HEK293 (cell line): ENCODE results near the gene KLK5.

Source experiments
- CTCF ChIA-PET: fragments of 350-600 bp; formaldehyde crosslinking; extraction: SDS; loops from one replicate; lab custom pipeline; 2021; ENCODE audit warnings: antibody characterized with exemption; lab: Yijun Ruan, JAX
- POLR2A ChIA-PET: fragments of 300-600 bp; formaldehyde crosslinking; extraction: SDS; loops from one replicate; lab custom pipeline; 2020; ENCODE audit warnings: antibody characterized with exemption, inconsistent platforms; lab: Yijun Ruan, JAX
- H3K27ac ChIP-seq: fragments of 200-500 bp; sonication (Bioruptor generic); 2 replicates; pipeline ENCODE4 v1.5.1; 2014; ENCODE audit warnings: low read depth, low read length, control low read depth, inconsistent platforms; ENCODE audit errors: extremely low read depth
- H3K36me3 ChIP-seq, 2 experiments: fragments of 200-500 bp in 1 of 2; sonication (Bioruptor generic) in 1 of 2; 1 replicate in 1 of 2; 2 replicates in 1 of 2; pipeline ENCODE4 v1.5.1; 2014 to 2017; ENCODE audit warnings: inconsistent platforms in 2 of 2, low read length in 2 of 2; ENCODE audit not compliant: control insufficient read depth in 2 of 2, insufficient read depth in 1 of 2
- H3K4me1 ChIP-seq: fragments of 200-500 bp; sonication (Bioruptor generic); 2 replicates; pipeline ENCODE4 v1.5.1; 2014; ENCODE audit warnings: mild to moderate bottlenecking, low read length, inconsistent platforms; ENCODE audit not compliant: control insufficient read depth, insufficient read depth
- H3K4me3 ChIP-seq: 2 replicates; pipeline ENCODE4 v1.5.1; 2011; ENCODE audit warnings: low read depth, mild to moderate bottlenecking, control low read depth, low read length, moderate library complexity
- H3K9me3 ChIP-seq: fragments of 200-500 bp; sonication (Bioruptor generic); 2 replicates; pipeline ENCODE4 v1.5.1; 2014; ENCODE audit warnings: low read depth, low read length, inconsistent platforms; ENCODE audit not compliant: control insufficient read depth, insufficient read depth
- EGR2 ChIP-seq: fragments of 450-650 bp; formaldehyde crosslinking; IDR thresholded peaks from 2 replicates; pipeline ENCODE4 v1.5.1; 2016; ENCODE audit warnings: low read depth, missing biosample characterization, missing genetic modification characterization
- SCRT1 ChIP-seq: fragments of 450-650 bp; formaldehyde crosslinking; IDR thresholded peaks from 2 replicates; pipeline ENCODE4 v1.5.1; 2016; ENCODE audit warnings: missing biosample characterization, missing genetic modification characterization, borderline replicate concordance
- ZFHX2 ChIP-seq: fragments of 450-650 bp; formaldehyde crosslinking; conservative IDR thresholded peaks from 2 replicates; pipeline ENCODE4 v1.5.1; 2016; ENCODE audit warnings: missing biosample characterization, missing genetic modification characterization
- ZNF24 ChIP-seq: fragments of 450-650 bp; formaldehyde crosslinking; IDR thresholded peaks from 2 replicates; pipeline ENCODE4 v1.5.1; 2016; ENCODE audit warnings: missing biosample characterization, missing genetic modification characterization
- ZNF658 ChIP-seq: fragments of 450-650 bp; formaldehyde crosslinking; IDR thresholded peaks from 2 replicates; pipeline ENCODE4; 2016; ENCODE audit warnings: missing biosample characterization, missing genetic modification characterization
- ZNF785 ChIP-seq: fragments of 450-650 bp; formaldehyde crosslinking; IDR thresholded peaks from 2 replicates; pipeline ENCODE4 v1.5.1; 2016; ENCODE audit warnings: missing biosample characterization, missing genetic modification characterization
- ZNF830 ChIP-seq: fragments of 450-650 bp; IDR thresholded peaks from 2 replicates; pipeline ENCODE4 v1.5.0; 2018; ENCODE audit warnings: missing biosample characterization, missing genetic modification characterization, low read depth, mild to moderate bottlenecking, moderate library complexity
- TF ChIP-seq, protein P1 (sequence below): fragments of 450-650 bp; formaldehyde crosslinking; IDR thresholded peaks from 2 replicates; pipeline ENCODE4 v1.5.1; 2016; ENCODE audit warnings: missing biosample characterization, missing genetic modification characterization
- TF ChIP-seq, protein P2 (sequence below): fragments of 450-650 bp; formaldehyde crosslinking; IDR thresholded peaks from 2 replicates; pipeline ENCODE4 v1.5.1; 2016; ENCODE audit warnings: missing biosample characterization, missing genetic modification characterization
- TF ChIP-seq, protein P3 (sequence below): fragments of 450-650 bp; formaldehyde crosslinking; IDR thresholded peaks from 2 replicates; pipeline ENCODE4 v1.5.1; 2016; ENCODE audit warnings: missing biosample characterization, missing genetic modification characterization
- TF ChIP-seq, protein P4 (sequence below): fragments of 450-650 bp; formaldehyde crosslinking; conservative IDR thresholded peaks from 2 replicates; pipeline ENCODE4 v1.5.1; 2016; ENCODE audit warnings: low read depth, missing biosample characterization, missing genetic modification characterization

The KLK5 gene

DNA sequence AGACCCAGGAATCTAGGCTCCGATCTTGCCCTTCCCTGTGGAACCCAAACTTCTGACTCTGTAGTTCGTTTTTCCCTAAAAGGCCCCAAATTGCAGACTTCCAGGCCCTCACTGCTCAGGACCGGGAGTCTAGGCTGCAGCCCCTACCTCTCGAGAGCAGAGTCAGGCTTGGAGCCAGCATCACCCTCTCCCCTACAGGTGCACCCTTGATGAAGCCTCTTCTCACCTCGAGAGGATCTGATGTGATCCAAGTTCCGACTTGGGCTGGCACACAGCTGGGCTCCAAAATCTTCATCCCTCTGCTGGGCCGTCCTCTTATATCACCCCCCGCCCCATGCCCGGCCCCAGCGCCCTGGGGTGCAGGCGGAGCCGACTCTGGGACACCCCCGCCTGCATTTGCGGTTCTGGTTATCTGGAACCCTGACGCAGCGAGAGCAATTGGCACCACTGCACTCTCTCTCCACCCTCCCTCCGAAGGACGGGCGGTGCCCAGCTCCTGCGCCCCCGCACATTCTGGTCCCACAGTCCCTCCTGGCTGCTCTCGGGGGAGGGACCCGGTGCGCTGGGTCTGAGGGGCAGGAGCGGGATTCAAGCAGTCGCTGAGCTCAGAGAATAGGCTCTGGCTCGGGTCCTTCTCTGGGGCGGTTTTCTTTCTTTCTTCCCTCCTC lies 30.9 kb upstream of the KLK5 start, which contains the start of gene KLK7:
Gene KLK7, minus strand, starts transcription at position 293 of the 668 bp plus-strand sequence. CDS start 1,518 bp downstream, outside the sequence.
- no peaks in the 10 kb centered on the region; a peak in 1 of 3 replicates for H3K36me3 ChIP-seq
- no peak for TF ChIP-seq ZNF785
- TF ChIP-seq ZNF658 (tag by site-specific recombination), result no peak
- TF ChIP-seq ZNF830, result no peak
- TF ChIP-seq EGR2 (tag by site-specific recombination), result 0 out of 2 replicates have a peak, but pooled peaks have one; percentile 22
- TF ChIP-seq, all 188 proteins: peak for 1
- ChIA-PET POLR2A (no interaction called here), CTCF (interaction anchor here (0.9 to 1.2 kb wide), 2 partner anchors 33 to 110 kb away, joined by 4 to 5 read pairs; no protein-coding TSS in a partner anchor)
- H3K4me3 ChIP-seq, result no peak within 1 kb of the TSS
- no peaks in the 10 kb centered on the region for H3K9me3 ChIP-seq
- H3K4me1 ChIP-seq, result no peaks in the 10 kb centered on the region
- no peak within 1 kb of the TSS for H3K27ac ChIP-seq

DNA sequence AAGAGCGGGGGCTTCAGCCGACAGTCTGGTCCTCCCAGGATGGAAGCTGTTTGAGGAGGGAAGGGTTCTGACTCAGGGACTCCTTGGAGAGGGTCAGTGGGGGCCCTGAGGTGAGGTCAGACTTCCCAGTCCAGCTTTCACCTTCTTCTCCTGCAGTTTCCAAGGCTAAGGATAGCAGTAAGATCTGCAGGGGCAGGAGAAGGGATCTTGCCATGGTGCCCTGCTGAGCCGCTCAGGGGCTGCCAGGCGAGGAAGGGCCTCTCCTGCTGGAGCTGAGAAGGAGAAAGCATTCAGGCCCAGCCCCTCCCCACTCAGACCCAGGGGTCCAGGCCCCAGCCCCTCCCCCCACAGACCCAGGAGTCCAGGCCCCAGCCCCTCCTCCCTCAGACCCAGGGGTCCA lies 29.3 kb upstream of the KLK5 start:
- H3K27ac ChIP-seq, result no peak overlapping the region
- H3K9me3 ChIP-seq, result no peaks in the 10 kb centered on the region
- no peaks in the 10 kb centered on the region for H3K4me1 ChIP-seq
- no peak overlapping the region for H3K4me3 ChIP-seq
- CTCF ChIA-PET, result no interaction called here
- H3K36me3 ChIP-seq, result no peaks in the 10 kb centered on the region; a peak in 1 of 3 replicates
- POLR2A ChIA-PET, result no interaction called here
- TF ChIP-seq, protein P1, sequence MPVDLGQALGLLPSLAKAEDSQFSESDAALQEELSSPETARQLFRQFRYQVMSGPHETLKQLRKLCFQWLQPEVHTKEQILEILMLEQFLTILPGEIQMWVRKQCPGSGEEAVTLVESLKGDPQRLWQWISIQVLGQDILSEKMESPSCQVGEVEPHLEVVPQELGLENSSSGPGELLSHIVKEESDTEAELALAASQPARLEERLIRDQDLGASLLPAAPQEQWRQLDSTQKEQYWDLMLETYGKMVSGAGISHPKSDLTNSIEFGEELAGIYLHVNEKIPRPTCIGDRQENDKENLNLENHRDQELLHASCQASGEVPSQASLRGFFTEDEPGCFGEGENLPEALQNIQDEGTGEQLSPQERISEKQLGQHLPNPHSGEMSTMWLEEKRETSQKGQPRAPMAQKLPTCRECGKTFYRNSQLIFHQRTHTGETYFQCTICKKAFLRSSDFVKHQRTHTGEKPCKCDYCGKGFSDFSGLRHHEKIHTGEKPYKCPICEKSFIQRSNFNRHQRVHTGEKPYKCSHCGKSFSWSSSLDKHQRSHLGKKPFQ (tag by site-specific recombination), result no peak
- TF ChIP-seq ZNF24 (tag by site-specific recombination) (no peak), SCRT1 (tag by site-specific recombination) (no peak)
- TF ChIP-seq, protein P2, sequence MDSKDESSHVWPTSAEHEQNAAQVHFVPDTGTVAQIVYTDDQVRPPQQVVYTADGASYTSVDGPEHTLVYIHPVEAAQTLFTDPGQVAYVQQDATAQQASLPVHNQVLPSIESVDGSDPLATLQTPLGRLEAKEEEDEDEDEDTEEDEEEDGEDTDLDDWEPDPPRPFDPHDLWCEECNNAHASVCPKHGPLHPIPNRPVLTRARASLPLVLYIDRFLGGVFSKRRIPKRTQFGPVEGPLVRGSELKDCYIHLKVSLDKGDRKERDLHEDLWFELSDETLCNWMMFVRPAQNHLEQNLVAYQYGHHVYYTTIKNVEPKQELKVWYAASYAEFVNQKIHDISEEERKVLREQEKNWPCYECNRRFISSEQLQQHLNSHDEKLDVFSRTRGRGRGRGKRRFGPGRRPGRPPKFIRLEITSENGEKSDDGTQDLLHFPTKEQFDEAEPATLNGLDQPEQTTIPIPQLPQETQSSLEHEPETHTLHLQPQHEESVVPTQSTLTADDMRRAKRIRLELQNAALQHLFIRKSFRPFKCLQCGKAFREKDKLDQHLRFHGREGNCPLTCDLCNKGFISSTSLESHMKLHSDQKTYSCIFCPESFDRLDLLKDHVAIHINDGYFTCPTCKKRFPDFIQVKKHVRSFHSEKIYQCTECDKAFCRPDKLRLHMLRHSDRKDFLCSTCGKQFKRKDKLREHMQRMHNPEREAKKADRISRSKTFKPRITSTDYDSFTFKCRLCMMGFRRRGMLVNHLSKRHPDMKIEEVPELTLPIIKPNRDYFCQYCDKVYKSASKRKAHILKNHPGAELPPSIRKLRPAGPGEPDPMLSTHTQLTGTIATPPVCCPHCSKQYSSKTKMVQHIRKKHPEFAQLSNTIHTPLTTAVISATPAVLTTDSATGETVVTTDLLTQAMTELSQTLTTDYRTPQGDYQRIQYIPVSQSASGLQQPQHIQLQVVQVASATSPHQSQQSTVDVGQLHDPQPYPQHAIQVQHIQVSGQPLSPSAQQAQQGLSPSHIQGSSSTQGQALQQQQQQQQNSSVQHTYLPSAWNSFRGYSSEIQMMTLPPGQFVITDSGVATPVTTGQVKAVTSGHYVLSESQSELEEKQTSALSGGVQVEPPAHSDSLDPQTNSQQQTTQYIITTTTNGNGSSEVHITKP (tag by site-specific recombination), result no peak
- TF ChIP-seq, protein P3, sequence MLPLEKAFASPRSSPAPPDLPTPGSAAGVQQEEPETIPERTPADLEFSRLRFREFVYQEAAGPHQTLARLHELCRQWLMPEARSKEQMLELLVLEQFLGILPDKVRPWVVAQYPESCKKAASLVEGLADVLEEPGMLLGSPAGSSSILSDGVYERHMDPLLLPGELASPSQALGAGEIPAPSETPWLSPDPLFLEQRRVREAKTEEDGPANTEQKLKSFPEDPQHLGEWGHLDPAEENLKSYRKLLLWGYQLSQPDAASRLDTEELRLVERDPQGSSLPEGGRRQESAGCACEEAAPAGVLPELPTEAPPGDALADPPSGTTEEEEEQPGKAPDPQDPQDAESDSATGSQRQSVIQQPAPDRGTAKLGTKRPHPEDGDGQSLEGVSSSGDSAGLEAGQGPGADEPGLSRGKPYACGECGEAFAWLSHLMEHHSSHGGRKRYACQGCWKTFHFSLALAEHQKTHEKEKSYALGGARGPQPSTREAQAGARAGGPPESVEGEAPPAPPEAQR, result no peak

DNA sequence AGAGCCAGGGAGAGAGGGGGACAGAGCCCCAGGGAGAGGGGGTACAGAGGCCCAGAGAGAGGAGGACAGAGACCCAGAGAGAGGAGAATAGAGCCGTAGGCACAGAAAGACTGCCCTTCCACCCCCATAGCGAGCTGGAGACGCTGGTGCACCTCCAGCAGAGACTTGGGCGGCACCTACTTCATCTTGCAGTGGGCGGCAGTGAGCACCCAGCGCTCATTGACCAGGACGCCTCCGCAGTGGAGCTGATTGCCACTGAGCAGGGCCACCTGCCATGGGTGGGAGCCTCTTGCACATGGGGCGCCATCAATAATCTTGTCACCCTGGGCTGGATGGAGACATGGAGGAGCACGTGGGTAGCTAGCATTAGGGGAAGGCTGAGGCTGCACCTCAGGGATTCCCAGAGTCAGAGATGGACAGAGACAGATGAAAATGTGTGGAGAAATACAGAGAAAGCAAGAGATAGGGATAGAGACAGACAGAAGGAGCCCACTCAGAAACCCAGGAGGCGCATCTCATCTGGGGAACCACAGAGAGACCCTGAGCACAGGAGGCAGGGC lies 28.8 kb upstream of the KLK5 start:
- Histone ChIP-seq H3K27ac (no peak overlapping the region), H3K4me3 (no peak overlapping the region), H3K4me1 (no peaks in the 10 kb centered on the region), H3K9me3 (no peaks in the 10 kb centered on the region), H3K36me3 (no peaks in the 10 kb centered on the region; a peak in 1 of 3 replicates)
- peak; percentile 95 for TF ChIP-seq ZFHX2
- peak; percentile 94 for TF ChIP-seq EGR2 (tag by site-specific recombination)
- TF ChIP-seq, protein P4, sequence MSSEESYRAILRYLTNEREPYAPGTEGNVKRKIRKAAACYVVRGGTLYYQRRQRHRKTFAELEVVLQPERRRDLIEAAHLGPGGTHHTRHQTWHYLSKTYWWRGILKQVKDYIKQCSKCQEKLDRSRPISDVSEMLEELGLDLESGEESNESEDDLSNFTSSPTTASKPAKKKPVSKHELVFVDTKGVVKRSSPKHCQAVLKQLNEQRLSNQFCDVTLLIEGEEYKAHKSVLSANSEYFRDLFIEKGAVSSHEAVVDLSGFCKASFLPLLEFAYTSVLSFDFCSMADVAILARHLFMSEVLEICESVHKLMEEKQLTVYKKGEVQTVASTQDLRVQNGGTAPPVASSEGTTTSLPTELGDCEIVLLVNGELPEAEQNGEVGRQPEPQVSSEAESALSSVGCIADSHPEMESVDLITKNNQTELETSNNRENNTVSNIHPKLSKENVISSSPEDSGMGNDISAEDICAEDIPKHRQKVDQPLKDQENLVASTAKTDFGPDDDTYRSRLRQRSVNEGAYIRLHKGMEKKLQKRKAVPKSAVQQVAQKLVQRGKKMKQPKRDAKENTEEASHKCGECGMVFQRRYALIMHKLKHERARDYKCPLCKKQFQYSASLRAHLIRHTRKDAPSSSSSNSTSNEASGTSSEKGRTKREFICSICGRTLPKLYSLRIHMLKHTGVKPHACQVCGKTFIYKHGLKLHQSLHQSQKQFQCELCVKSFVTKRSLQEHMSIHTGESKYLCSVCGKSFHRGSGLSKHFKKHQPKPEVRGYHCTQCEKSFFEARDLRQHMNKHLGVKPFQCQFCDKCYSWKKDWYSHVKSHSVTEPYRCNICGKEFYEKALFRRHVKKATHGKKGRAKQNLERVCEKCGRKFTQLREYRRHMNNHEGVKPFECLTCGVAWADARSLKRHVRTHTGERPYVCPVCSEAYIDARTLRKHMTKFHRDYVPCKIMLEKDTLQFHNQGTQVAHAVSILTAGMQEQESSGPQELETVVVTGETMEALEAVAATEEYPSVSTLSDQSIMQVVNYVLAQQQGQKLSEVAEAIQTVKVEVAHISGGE, result no peak
- POLR2A ChIA-PET, result no interaction called here
- CTCF ChIA-PET, result no interaction called here
